Epithelial cell of esophagus (primary cell): Measurements from ENCODE around the gene FABP2.
"Not testable (repeated sequence)": the region's sequence is repeated elsewhere in the genome, so short reads cannot be mapped to it uniquely, and the experiment has no call there.

Experiments
- DNase-seq: peaks from one replicate; pipeline ENCODE4 v3.0.0; 2010; ENCODE audit warnings: low read depth
- H3K4me3 ChIP-seq: 2 replicates; pipeline ENCODE4 v1.5.1; 2011; ENCODE audit warnings: mild to moderate bottlenecking, low read length, control low read depth
- TF ChIP-seq, protein P1 (sequence below): IDR thresholded peaks from 2 replicates; pipeline ENCODE4 v1.5.1; 2011; ENCODE audit warnings: low read depth, mild to moderate bottlenecking, low read length, control low read depth, inconsistent platforms; ENCODE audit not compliant: insufficient read depth; ENCODE audit errors: missing control alignments

FABP2 gene

GRCh38 chr4:119337010-119337409 lies 15.1 kb upstream of the FABP2 start:
- H3K4me3 ChIP-seq: no peak overlapping the region
- no peak for DNase-seq
- TF ChIP-seq, protein P1, sequence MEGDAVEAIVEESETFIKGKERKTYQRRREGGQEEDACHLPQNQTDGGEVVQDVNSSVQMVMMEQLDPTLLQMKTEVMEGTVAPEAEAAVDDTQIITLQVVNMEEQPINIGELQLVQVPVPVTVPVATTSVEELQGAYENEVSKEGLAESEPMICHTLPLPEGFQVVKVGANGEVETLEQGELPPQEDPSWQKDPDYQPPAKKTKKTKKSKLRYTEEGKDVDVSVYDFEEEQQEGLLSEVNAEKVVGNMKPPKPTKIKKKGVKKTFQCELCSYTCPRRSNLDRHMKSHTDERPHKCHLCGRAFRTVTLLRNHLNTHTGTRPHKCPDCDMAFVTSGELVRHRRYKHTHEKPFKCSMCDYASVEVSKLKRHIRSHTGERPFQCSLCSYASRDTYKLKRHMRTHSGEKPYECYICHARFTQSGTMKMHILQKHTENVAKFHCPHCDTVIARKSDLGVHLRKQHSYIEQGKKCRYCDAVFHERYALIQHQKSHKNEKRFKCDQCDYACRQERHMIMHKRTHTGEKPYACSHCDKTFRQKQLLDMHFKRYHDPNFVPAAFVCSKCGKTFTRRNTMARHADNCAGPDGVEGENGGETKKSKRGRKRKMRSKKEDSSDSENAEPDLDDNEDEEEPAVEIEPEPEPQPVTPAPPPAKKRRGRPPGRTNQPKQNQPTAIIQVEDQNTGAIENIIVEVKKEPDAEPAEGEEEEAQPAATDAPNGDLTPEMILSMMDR: no peak

- DNase-seq, H3K4me3 ChIP-seq: not testable (repeated sequence)
Observed at GRCh38 chr4:119336332-119336979, 14.5 kb upstream of the FABP2 start.

DNA sequence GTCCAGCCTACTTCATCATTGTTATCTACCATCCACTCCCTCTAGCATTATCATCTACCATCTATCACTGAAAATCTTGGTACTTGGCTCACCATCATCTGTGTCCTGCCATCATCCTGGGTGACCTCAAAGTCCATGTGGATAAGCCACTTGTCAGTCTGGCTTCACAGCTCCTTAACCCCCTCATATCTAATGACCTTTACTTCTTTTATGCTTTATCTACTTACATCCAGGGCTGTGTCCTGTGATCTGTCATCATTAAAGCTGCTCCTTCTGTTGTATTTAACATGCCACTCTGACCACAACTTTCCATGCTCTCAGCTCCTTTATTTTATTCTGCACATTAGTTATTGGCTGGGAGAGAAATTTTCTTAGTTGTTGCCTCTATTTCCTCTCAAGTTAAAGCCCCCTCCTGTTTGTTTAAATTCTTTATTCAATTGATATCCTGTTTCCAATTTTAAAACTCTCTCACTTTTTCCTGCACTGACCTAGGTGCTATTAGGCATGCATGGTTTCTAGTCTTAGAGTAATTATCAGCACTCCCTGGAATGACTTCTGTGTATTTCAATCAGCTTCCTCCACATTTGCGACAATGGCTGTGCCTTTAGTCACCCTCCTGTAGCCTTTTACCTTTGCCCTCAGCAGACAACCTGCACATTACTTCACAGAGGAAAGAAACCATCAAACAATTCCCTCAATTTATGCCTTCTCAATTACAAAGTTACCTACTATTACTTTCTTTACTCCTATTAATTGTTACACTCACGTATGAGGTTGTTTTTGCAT lies 8.1 kb upstream of the FABP2 start:
- no peak for DNase-seq
- TF ChIP-seq, protein P1: no peak
- H3K4me3 ChIP-seq: no peak overlapping the region

GRCh38 chr4:119328695-119329094 lies 6.8 kb upstream of the FABP2 start:
- DNase-seq: no peak
- TF ChIP-seq, protein P1: no peak
- H3K4me3 ChIP-seq: no peak overlapping the region

GRCh38 chr4:119317990-119318389 lies 3.9 kb downstream of the FABP2 start:
- TF ChIP-seq, protein P1: no peak
- H3K4me3 ChIP-seq: no peak overlapping the region
- no peak for DNase-seq

DNA sequence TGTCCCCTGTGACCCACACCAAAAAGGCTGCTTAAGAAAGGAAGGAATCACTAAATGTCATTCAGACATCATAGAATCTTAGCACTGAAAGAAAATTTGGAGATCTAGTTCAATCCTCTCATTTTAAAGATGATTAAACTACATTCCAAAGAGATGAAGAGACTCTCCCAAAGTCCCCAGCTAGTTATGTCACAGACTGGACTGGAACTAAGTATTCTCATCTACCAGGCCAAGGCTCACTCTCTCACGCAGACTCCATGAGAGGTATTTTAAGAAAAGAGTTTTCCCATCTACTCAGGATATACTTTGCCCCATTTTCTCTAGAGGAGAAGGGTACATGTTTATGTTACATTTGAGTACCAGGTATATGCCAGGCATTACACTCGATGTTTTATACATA lies 6.9 kb downstream of the FABP2 start:
- TF ChIP-seq, protein P1: no peak
- H3K4me3 ChIP-seq: no peak overlapping the region
- no peak for DNase-seq

DNA sequence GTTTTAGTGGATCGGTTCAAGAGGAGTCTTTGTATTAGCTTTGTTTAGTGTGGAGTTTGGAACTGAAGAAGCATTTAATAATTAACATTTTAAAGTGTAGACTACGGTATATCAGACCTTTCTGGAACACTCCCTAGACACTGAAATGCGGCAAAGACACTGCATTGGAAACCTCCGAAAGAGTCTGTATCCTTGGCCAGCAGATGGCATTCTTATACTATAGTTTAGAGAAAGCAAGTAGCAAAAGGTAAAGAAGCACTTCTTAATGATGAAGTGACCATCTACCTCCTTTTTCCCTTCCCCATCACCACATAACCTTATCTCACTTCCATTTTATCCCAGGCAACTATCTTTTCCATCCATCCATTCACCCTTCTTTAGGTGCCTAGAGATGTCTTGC lies 7.6 kb downstream of the FABP2 start:
- DNase-seq: peak; percentile 62

More for the DNA sequence above, 7.6 kb downstream of the FABP2 start:
- TF ChIP-seq, protein P1: peak; percentile 64
- H3K4me3 ChIP-seq: no peak overlapping the region
